AG20443 (cell line): ENCODE measurements around the gene PRUNE2.

Experiments used
- DNase-seq: peaks from one replicate; pipeline ENCODE4 v3.0.0; 2012; ENCODE audit warnings: low spot score, mixed read lengths

The PRUNE2 gene

DNA sequence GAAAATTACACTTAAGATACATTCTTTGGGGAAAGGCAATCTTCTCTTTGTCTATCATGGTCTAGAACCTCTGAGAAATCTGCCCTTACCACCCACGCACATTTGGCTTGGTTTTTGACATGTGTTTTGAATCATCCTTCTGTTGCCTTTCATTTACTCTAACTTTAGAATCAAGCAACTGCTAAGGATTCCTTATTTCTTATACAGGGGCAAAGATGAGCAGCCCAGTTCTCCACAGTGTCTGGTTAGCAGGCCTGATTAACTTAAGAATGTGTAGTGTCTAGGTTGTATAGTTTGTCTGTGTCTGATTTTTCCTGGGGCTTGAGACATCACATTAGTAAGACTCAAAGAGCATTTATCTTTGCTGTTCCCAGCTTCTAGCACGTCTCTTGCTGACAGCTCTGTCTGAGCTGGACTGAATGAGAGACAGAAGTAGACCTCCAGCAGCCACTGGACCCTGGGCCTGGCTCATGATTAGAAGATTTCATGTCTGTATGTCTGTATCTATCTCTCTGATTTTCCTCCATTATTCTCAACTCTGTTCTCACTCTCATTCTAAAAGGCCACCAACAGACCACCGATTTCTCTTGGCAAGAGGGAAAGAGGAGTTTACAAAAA, 173.5 kb downstream of the PRUNE2 start:
- peak; percentile 48 for DNase-seq

GRCh38 chr9:76730801-76731200, 175.1 kb downstream of the PRUNE2 start:
- no peak for DNase-seq

DNA sequence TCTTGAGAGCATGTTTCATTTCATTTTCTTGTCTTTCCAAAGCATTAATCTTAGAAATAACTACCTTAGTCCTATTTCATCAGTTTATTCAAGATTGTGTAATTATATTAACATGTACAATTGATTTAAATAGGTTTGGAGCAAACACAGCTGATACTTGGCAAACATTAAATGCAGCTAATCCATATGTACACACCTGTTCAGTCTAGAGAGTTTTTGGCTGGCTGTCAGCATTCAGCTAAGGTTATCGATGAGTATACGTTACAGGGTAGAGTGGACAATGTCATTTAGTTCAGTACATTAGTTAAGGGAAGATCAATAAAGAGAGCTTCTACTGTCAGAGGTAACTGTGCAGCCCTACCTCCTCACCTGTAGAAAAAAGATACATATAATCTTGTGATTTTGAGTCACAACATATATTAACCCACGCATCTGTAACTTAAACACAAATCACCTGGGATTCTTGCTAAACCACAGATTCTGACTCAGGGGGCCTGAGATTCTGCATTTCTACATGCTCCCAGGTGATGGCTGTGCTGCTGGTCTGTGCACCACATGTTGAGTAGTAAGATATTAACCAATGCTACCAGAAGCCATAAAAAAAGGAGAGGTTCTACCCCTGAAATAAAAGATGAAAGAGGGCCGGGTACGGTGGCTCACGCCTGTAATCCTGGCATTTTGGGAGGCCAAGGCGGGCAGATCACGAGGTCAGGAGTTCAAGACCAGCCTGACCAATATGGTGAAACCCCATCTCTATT, 175.8 kb downstream of the PRUNE2 start:
- DNase-seq = no peak

DNA sequence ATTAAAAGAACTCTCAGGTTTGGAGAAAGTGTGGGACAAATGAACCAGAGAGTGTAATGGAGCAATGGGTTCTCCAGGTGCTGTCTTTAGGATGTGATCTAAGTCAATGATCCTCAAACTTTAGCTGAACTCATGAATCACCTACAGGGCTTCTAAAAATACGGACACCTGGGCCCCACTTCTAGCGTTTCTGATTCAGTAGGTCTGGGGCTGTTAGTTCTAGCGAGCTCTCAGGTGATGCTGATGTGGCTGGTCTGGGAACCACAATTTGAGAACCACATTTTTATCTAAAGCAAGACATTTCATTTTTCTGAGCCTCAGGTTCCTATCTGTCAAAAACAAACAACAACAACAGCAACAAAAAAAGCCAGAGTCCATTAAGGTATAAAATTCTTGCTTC, 176.8 kb downstream of the PRUNE2 start:
- DNase-seq = no peak

- DNase-seq = no peak
Measured at GRCh38 chr9:76725885-76726284, 180.0 kb downstream of the PRUNE2 start.

DNA sequence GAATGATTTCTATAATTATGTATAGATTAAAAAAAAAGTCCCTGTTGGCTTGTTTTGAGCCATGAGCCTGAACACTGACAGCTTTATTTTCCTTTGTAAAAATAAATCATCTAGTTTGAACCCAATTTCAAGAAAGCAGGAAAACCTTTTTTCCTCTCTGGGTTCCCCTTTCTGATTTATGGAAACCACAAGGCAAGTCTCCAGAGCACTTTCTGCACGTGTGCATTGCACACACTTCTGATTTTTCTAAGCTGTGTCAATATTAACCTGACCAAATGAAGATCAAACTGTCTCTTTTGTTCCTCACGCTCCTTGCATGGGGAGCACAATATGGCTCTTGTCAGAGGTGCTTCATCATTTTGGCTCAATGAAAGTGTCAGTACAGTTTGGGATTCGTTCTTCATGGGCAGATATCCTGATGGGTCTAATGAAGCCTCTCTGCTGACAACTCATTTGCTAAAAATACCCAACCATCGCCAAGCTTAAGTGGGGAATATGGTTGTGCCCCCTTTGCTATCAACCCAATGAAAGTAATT, 180.8 kb downstream of the PRUNE2 start:
- DNase-seq = no peak

GRCh38 chr9:76720245-76720644, 185.7 kb downstream of the PRUNE2 start:
- no peak for DNase-seq

DNA sequence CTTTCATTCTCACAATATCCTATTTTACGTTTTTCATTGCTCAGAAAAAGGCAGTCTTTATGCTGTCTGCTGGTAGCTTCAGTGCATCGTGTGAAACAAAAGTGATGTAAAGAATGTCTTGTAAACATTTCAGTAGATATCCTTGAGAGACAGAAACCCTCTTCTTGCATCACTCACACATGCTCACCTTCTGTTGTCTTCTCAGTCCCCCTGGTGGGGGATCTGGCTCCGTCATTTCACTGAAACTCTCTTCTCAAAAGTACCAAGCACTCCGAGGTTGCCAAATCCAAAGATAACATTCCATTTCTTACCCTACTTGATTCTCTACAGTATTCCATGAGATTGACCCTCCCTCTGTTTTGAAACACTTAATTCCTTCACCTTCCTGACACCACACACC, 187.7 kb downstream of the PRUNE2 start:
- DNase-seq = no peak

DNA sequence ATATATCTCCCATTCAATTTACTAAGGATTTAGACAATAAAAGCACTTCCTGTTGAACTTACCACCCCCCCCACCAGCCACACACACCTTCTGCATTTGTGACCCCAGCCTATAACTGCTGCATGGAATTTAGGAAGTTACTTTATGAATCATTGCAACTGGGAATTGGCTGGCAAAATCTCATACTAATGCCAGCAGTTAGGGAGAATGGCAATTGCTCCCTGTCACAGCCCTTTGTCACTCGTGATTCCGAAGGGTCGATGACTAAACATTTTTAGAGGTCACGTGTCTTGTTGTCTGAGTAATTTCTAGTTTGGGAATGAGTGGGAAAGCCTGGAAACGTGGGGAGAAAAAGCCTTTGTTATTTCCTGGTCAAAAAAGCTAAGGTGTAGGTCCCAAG, 188.3 kb downstream of the PRUNE2 start:
- DNase-seq = peak; percentile 71

GRCh38 chr9:76717176-76717575, 188.7 kb downstream of the PRUNE2 start:
- no peak for DNase-seq

GRCh38 chr9:76716085-76716672, 189.7 kb downstream of the PRUNE2 start:
- peak; percentile 61 for DNase-seq

DNA sequence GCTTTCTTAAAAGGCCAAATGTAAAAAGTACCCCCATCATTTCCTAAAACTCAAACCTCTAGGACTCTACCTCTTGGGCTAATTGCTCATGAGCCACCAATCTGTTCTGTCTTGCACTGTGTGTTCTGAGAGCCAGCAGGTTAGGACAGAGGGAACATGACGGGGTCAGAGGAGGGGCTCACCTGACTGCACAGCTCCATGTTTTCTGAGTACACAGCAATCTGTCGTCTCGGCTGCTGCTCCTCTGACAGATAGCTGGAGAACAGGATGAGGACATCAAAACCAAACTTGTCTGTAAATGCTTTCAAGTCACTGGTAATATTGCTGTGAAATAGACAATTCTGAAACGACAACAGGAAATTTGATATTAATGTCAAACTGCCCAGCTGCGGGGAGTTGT, 192.5 kb downstream of the PRUNE2 start:
- DNase-seq = no peak

DNA sequence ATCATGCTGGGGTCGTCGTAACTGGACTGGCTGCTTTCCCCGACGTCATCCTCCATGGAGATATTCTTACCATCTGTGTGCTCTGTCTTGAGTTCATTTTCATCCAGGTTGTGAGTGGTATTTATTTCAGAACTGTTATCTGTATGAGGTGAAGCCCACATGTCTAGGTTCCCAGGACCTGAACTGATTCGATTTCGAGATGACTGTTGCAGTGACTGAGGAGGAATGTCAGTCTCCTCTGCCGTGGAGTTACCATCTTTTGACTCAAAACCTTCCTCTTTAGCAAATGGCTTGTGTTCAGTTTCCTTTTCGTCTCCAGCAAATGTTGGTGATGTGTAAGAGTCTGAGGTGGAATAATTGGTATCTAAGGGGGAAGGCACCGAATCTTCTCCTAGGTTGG, 196.9 kb downstream of the PRUNE2 start:
- no peak for DNase-seq

- no peak for DNase-seq
Measured at GRCh38 chr9:76707510-76707909, 198.4 kb downstream of the PRUNE2 start.

DNA sequence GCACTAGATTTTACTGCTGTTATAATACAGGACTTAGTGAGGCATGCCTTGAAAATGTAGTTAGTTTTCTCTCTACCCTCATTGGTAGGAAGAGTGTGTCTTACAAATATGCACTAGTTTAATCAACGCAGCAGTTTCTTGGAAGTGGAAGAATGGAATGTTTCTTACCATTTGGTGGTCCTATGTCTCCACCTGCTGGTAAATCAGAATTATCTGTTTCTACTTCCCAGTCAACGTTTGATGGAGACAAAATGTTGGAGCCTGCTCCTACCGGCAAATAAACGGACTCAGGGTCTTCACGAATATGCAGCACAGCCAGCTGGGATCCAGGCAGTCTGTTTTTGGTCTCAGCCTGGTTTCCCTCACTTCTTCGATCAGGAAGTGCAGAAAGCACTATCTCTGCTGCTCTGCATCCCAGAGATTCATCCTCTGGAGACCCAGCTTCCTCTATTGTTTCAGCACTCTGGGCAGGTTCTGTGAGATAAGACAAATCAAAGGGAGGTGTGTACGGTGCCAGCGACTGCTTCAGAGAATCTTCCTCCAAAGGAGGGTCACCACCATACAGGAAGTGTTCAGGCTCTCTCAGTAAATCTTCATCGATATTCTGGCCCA, 201.2 kb downstream of the PRUNE2 start:
- DNase-seq = peak; percentile 70

- DNase-seq = no peak
Measured at GRCh38 chr9:76703270-76703669, 202.6 kb downstream of the PRUNE2 start.

GRCh38 chr9:76701441-76702039, 204.4 kb downstream of the PRUNE2 start:
- peak; percentile 51 for DNase-seq

- no peak for DNase-seq
Measured at GRCh38 chr9:76700916-76701315, 205.0 kb downstream of the PRUNE2 start.

GRCh38 chr9:76699971-76700370, 205.9 kb downstream of the PRUNE2 start:
- peak; percentile 84 for DNase-seq

DNA sequence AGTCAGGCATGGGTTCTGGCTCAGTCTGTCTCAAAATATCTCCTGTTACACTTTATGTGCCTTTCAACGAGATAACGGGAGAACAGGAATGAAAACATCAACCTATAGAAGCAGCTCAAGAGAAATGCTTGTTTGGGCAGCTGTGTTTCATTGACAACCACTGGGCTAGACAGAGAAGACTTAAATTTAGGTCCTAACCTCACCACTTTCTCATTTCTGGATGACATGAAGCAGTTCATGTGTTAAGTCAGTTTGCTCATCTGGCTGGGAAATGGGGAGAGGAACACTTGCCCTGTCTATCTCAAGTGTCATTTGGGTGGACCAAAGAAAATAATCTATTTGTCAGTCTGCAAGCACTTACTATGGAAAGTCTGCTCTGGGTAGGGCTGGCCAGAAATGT, 208.4 kb downstream of the PRUNE2 start:
- DNase-seq = no peak

- no peak for DNase-seq
Measured at GRCh38 chr9:76697081-76697480, 208.8 kb downstream of the PRUNE2 start.

GRCh38 chr9:76693912-76694311, 212.0 kb downstream of the PRUNE2 start:
- DNase-seq = no peak
